ENCODE results near the gene C1orf116.

Gene C1orf116

GRCh38 chr1:207018707-207019106 is 13.8 kb downstream of the C1orf116 start:
- DNase-seq: no peak

GRCh38 chr1:207017615-207018559 is 14.7 kb downstream of the C1orf116 start:
- no peak for DNase-seq

GRCh38 chr1:207015791-207016190 is 16.8 kb downstream of the C1orf116 start:
- no peak for DNase-seq

GRCh38 chr1:207014728-207015127 is 17.8 kb downstream of the C1orf116 start:
- DNase-seq: no peak

- no peak for DNase-seq
These were observed 19.1 kb downstream of the C1orf116 start for GRCh38 chr1:207013321-207014085.

GRCh38 chr1:207010726-207011125 is 21.8 kb downstream of the C1orf116 start:
- no peak for DNase-seq

- no peak for DNase-seq
These were observed 22.6 kb downstream of the C1orf116 start for GRCh38 chr1:207009945-207010344.

GRCh38 chr1:207009182-207009850 is 23.2 kb downstream of the C1orf116 start:
- no peak for DNase-seq

- no peak for DNase-seq
These were observed 25.1 kb downstream of the C1orf116 start for GRCh38 chr1:207007352-207008033.

GRCh38 chr1:207006914-207007313 is 25.6 kb downstream of the C1orf116 start:
- DNase-seq: no peak

GRCh38 chr1:207006083-207006482 is 26.5 kb downstream of the C1orf116 start:
- DNase-seq: no peak

GRCh38 chr1:207004931-207005830 is 27.4 kb downstream of the C1orf116 start:
- DNase-seq: peak; percentile 67

GRCh38 chr1:207003210-207003609 is 29.3 kb downstream of the C1orf116 start:
- DNase-seq: no peak

- no peak for DNase-seq
These were observed 29.8 kb downstream of the C1orf116 start for GRCh38 chr1:207002724-207003146.

GRCh38 chr1:207001492-207002245 is 30.9 kb downstream of the C1orf116 start:
- no peak for DNase-seq

- DNase-seq: no peak
These were observed 31.8 kb downstream of the C1orf116 start for GRCh38 chr1:207000651-207001291.

GRCh38 chr1:206998816-206999215 is 33.7 kb downstream of the C1orf116 start:
- no peak for DNase-seq

- DNase-seq: no peak
These were observed 39.8 kb downstream of the C1orf116 start for GRCh38 chr1:206992790-206993189.

GRCh38 chr1:206987873-206988272 is 44.7 kb downstream of the C1orf116 start:
- no peak for DNase-seq

- no peak for DNase-seq
These were observed 45.7 kb downstream of the C1orf116 start for GRCh38 chr1:206986885-206987284.

All from activated effector memory CD4-positive, alpha-beta T cell treated with anti-CD3 and anti-CD28 coated beads, Interleukin-2, amount 50 U/mL, for 16 hours (primary cell).